Activated naive CD4-positive, alpha-beta T cell treated with anti-CD3 and anti-CD28 coated beads, Interleukin-2, amount 50 U/mL, for 24 hours (primary cell): ENCODE results near the gene ZFP62.
A peak's percentile ranks its signal among the peaks of the same experiment; 100 is the strongest.
"Not testable (repeated sequence)": the region's sequence is repeated elsewhere in the genome, so short reads cannot be mapped to it uniquely, and the experiment has no call there.

Experiments used
- H3K27ac Mint-ChIP-seq: one replicate; pipeline ENCODE4 v1.8.0; 2021; ENCODE audit warnings: mild to moderate bottlenecking, mixed read lengths
- H3K27me3 Mint-ChIP-seq: one replicate; pipeline ENCODE4 v1.8.0; 2021; ENCODE audit warnings: mixed read lengths
- H3K36me3 Mint-ChIP-seq: one replicate; pipeline ENCODE4 v1.8.0; 2021; ENCODE audit warnings: mixed read lengths
- H3K4me1 Mint-ChIP-seq: one replicate; pipeline ENCODE4 v1.8.0; 2021; ENCODE audit warnings: mixed read lengths
- H3K4me3 Mint-ChIP-seq: one replicate; pipeline ENCODE4 v1.8.0; 2021; ENCODE audit warnings: mild to moderate bottlenecking, mixed read lengths
- H3K9me3 Mint-ChIP-seq: one replicate; pipeline ENCODE4 v1.8.0; 2021; ENCODE audit warnings: mixed read lengths

ZFP62 gene

DNA sequence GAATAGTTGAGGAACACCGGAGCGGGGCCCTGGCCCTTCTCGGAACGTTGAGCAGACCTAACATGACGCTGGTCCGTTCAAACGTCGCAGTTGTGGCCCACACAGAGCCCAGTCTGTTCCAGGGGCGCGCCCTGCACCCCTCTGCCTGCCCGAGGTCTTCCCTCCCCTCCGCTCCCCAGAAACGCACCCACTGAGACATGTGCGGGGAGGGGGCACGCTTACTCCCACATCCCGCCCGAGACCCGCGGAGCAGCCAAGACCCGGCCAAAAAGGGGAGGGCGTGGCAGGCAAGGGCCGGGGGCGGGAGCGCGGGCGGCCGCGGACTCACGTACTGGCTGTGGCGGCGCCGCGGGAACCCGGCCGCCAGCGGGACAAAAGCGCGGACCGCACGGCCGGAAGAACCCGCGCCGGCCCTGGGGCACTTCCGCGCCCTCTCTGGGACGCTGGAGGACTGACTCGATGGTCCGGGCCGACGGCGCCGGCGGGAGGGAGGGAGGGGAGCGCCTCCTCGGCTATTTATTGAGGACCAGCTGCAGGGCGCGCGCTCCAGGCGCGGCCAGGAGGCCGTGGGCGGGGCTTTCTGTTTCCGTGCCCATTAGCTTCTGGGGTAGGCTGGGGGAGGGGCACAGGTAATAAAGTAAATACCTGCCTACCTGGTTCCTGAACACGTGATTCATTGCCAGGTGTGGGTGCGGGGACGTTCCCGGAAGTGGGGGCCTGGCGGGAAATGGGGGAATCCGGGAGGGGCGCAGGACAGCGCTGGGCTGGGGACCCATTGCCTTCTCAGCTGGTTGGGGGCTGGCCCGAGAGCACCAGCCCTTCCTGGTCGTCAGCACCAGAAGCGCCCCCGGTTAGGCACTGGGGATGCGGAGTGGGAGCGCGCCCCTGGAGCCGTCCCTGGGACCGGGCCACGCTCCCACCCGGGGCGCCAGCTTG lies at the start of gene ZFP62:
ZFP62 (minus strand) TSS at position 390 of the 936 bp plus-strand sequence; CDS start at position 333, 57 bp downstream.
- Mint-ChIP-seq H3K4me1 (peaks cover 21% of the 10 kb centered on the region), H3K27me3 (no peaks in the 10 kb centered on the region), H3K4me3 (peak within 1 kb of the TSS; percentile 92), H3K36me3 (peaks cover 5% of the 10 kb centered on the region), H3K27ac (peak within 1 kb of the TSS; percentile 91), H3K9me3 (no peaks in the 10 kb centered on the region)

DNA sequence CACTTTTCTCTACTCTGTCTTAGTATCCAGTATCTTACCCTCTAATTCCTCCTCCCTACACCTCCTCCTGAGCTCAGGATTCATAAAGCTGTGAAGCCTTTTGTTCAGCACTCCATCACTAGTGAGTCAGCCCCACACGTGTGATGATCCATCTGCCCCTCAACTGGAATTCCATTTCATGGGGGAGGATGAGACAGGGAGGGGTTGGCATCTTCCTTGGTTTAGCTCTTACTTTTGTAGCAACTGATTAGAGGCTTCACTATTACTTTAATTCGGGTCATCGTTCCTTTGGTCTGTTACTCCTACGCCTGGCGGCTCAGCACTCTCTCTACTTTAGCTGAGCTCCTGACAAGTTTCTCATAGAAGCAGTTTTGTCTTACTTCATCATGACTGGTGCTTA lies 49.7 kb upstream of the ZFP62 start:
- Mint-ChIP-seq H3K4me1 (no peaks in the 10 kb centered on the region), H3K9me3 (no peaks in the 10 kb centered on the region), H3K27ac (no peak overlapping the region), H3K4me3 (no peak overlapping the region), H3K27me3 (peaks cover 19% of the 10 kb centered on the region), H3K36me3 (peaks cover 2% of the 10 kb centered on the region)

DNA sequence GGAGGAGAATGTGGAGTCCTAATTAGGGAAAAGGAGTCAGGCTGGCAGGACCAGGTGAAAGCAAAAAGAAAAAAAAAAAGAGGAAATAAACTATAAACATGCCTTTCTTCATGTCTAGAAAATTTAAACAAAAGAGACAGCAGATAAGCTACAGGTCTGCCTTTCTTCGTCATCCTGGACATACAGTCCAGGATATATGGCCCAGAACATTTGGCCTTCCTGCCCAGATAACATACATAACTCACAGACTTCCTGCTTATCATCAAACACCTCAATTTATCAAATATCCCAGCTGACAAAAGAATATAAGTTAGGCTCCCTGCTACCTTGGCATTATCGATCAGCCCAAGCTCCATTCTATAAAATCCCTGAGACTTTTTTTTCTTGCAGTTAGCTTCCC lies 49.1 kb upstream of the ZFP62 start:
- H3K27me3 Mint-ChIP-seq = peaks cover 20% of the 10 kb centered on the region
- H3K4me1 Mint-ChIP-seq = no peaks in the 10 kb centered on the region
- no peaks in the 10 kb centered on the region for H3K9me3 Mint-ChIP-seq
- no peak overlapping the region for H3K27ac Mint-ChIP-seq
- H3K36me3 Mint-ChIP-seq = peaks cover 2% of the 10 kb centered on the region
- no peak overlapping the region for H3K4me3 Mint-ChIP-seq

DNA sequence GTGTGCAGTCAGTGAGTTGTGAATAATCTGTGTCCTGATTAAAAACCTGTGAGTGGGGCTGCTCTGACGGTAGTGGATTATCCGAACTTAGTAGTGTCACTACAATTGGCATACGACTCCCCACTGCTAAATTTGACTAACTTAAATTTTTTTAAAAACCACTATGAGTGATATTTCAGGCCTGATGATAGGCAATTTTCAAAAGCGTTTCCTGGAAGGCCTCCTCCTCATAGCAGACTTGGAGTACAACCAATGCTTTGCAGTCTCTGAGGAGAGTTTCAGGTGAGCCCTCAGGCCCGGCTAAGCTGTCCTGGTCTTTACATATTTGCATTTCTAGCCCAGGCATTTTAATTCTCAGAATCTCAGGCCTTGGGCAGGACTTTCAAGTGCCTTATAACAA lies 48.7 kb upstream of the ZFP62 start:
- no peak overlapping the region for H3K4me3 Mint-ChIP-seq
- peaks cover 20% of the 10 kb centered on the region for H3K27me3 Mint-ChIP-seq
- no peaks in the 10 kb centered on the region for H3K9me3 Mint-ChIP-seq
- no peak overlapping the region for H3K27ac Mint-ChIP-seq
- H3K36me3 Mint-ChIP-seq = peaks cover 2% of the 10 kb centered on the region
- no peaks in the 10 kb centered on the region for H3K4me1 Mint-ChIP-seq

DNA sequence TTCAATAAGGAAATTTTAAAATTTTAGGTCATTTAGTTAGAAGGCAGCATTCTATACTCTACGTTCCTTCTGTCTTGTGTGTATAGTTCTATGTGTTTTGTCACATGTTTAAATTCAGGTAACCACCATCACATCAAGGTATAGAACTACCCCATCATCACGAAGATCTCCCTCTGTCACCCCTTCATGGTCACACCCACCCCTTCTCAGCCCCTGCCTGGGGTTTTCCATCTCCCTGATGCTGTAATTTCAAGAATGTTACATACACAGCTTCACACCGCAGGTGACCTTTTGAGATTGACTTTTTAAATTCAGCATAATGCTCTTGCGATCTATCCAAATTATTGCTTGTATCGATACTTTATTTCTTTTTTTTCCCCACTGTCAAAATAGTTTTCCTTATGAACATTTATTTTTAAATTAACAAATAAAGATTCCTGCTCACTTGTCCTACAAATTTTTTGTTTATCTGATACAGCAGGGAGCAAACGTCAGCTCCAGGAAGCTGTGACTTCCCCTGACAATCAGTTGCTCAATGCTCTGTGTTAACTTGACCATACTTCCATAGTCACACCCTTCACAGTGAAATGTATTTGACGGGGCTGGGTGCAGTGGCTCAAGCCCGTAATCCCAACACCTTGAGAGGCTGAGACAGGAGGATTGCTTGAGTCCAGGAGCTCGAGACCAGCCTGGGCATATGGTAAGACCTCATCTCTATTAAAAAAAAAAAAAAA lies 48.1 kb upstream of the ZFP62 start:
- Mint-ChIP-seq H3K36me3 (peaks cover 2% of the 10 kb centered on the region), H3K27ac (no peak overlapping the region), H3K9me3 (no peaks in the 10 kb centered on the region), H3K4me1 (no peaks in the 10 kb centered on the region), H3K27me3 (peaks cover 20% of the 10 kb centered on the region), H3K4me3 (no peak overlapping the region)

DNA sequence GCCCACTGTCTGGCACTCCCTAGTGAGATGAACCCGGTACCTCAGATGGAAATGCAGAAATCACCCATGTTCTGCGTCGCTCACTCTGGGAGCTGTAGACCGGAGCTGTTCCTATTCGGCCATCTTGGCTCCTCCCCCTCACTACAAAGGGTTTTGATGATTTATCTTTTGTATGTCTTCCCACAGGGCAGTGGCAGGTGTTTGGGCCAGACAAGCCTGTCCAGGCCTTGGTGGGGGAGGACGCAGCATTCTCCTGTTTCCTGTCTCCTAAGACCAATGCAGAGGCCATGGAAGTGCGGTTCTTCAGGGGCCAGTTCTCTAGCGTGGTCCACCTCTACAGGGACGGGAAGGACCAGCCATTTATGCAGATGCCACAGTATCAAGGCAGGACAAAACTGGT lies 47.3 kb upstream of the ZFP62 start:
- H3K4me3 Mint-ChIP-seq = no peak overlapping the region
- no peaks in the 10 kb centered on the region for H3K4me1 Mint-ChIP-seq
- H3K9me3 Mint-ChIP-seq = no peaks in the 10 kb centered on the region
- no peak overlapping the region for H3K27ac Mint-ChIP-seq
- peaks cover 2% of the 10 kb centered on the region for H3K36me3 Mint-ChIP-seq
- peaks cover 20% of the 10 kb centered on the region for H3K27me3 Mint-ChIP-seq

DNA sequence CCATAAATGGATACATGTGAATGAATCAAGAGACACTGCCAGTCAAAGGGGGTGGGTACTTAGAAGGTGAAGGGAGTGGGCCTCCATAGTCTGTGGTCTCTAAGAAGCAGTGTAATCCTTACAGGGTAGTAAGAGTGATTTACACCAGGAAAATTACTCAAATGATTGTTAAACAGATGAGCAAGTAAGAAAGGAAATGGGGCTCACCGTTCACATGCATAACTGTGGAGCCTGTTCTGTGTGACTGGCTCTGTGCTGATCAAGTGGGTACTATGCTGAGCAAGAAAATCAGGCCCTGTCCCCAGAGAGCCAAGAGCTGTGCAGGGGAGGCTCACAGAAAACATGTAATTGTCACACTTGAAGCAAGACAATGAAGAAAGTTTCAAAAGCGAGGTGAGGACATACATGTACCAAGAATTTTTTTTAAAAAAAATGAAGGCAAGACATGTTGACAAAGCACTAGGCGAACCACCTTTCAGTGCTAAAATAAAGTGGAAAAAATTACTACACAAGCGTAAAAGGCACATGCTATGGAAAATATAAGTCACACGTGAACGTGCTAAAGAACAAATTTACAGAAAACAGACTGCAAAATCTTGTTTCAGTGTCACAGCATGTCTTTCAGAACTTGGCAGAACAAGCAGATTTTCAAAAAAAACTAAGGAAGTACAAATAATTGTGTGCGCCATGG lies 40.4 kb upstream of the ZFP62 start:
- no peak overlapping the region for H3K4me3 Mint-ChIP-seq
- H3K27ac Mint-ChIP-seq = no peak overlapping the region
- H3K27me3 Mint-ChIP-seq = peaks cover 2% of the 10 kb centered on the region
- H3K9me3 Mint-ChIP-seq = no peaks in the 10 kb centered on the region
- no peaks in the 10 kb centered on the region for H3K4me1 Mint-ChIP-seq
- H3K36me3 Mint-ChIP-seq = no peaks in the 10 kb centered on the region

DNA sequence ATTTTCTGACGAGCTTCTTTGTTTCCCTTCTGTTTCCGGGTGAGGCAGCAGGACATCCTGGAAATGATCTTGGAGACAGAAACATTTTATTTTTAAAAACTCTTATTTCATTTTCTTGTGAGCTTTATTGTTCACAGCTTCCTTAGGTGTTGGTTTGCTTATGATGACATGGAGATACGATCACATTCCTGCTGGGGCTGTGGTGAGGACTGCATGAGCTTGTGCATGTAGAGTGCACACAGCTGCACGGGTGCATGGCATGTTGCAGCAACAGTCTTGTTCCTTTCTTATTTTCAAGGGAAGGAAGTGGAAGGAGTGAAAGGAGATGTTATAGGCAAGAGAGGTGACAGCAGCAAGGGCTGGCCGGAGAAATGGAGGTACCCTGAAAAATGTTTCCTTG lies 39.1 kb upstream of the ZFP62 start:
- H3K27ac Mint-ChIP-seq = no peak overlapping the region
- no peaks in the 10 kb centered on the region for H3K9me3 Mint-ChIP-seq
- no peaks in the 10 kb centered on the region for H3K27me3 Mint-ChIP-seq
- H3K4me1 Mint-ChIP-seq = no peaks in the 10 kb centered on the region
- H3K36me3 Mint-ChIP-seq = no peaks in the 10 kb centered on the region
- H3K4me3 Mint-ChIP-seq = no peak overlapping the region

DNA sequence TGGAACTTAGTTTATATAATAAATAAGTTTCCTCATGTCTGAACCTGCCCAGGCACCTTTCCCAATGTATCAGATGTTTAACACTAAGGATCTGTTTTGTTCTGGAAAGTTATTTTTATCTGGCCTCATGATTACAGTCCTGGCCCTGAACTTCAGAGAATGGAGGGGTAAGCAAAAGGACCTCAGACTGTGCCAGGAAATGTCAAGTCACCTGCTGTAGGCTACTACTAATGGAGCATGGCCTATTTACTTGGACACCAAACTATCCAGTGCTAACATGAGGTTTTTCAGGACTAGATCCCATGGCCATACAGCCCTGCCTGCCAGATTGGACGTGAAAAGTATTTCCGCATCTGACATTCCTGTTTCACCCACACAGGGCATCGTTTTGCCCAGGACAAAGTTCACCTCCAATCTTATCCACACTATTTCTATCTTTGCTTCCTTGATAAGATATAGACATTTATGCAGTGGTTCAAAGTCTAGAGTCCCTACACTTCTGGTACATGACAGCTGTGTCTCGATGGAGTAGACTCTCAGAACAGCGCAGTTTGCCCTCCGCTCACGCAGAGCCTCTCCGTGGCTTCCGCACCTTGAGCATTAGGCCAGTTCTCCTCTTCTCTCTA lies 37.7 kb upstream of the ZFP62 start, which contains the start of gene BTNL8:
BTNL8 (plus strand) TSS at position 539 of the 626 bp plus-strand sequence. CDS start 152 bp downstream, outside the sequence.
- Mint-ChIP-seq H3K4me1 (no peaks in the 10 kb centered on the region), H3K27me3 (no peaks in the 10 kb centered on the region), H3K27ac (no peak within 1 kb of the TSS), H3K9me3 (no peaks in the 10 kb centered on the region), H3K36me3 (no peaks in the 10 kb centered on the region), H3K4me3 (no peak within 1 kb of the TSS)

DNA sequence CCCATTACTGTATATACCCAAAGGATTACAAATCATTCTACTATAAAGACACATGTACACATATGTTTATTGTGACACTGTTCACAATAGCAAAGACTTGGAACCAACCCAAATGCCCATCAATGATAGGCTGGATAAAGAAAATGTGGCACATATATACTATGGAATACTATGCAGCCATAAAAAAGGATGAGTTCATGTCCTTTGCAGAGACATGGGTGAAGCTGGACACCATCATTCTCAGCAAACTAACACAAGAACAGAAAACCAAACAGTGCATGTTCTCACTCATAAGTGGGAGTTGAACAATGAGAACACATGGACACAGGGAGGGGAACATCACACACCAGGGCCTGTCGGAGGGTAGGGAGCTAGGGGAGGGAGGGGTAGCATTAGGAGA lies 34.3 kb upstream of the ZFP62 start:
- not testable (repeated sequence) for H3K9me3 Mint-ChIP-seq, H3K4me3 Mint-ChIP-seq, H3K27ac Mint-ChIP-seq, H3K36me3 Mint-ChIP-seq, H3K4me1 Mint-ChIP-seq
- peaks cover 16% of the 10 kb centered on the region for H3K27me3 Mint-ChIP-seq

DNA sequence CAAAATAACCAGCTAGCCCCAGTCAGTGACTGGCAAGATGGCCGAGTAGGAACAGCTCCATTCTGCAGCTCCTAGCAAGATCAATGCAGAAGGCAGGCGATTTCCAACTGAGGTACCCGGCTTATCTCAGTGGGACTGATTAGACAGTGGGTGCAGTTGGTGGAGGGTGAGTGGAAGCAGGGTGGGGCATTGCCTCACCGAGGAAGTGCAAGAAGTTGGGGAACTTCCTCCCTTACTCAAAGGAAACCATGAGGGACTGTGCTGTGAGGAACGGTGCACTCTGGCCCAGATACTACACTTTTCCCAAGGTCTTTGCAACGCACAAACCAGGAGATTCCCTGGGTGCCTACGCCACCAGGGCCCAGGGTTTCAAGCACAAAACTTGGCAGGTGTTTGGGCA lies 28.3 kb upstream of the ZFP62 start:
- H3K4me1 Mint-ChIP-seq = no peaks in the 10 kb centered on the region
- H3K27ac Mint-ChIP-seq = no peak overlapping the region
- no peak overlapping the region for H3K4me3 Mint-ChIP-seq
- no peaks in the 10 kb centered on the region for H3K9me3 Mint-ChIP-seq
- H3K36me3 Mint-ChIP-seq = no peaks in the 10 kb centered on the region
- H3K27me3 Mint-ChIP-seq = peaks cover 23% of the 10 kb centered on the region

DNA sequence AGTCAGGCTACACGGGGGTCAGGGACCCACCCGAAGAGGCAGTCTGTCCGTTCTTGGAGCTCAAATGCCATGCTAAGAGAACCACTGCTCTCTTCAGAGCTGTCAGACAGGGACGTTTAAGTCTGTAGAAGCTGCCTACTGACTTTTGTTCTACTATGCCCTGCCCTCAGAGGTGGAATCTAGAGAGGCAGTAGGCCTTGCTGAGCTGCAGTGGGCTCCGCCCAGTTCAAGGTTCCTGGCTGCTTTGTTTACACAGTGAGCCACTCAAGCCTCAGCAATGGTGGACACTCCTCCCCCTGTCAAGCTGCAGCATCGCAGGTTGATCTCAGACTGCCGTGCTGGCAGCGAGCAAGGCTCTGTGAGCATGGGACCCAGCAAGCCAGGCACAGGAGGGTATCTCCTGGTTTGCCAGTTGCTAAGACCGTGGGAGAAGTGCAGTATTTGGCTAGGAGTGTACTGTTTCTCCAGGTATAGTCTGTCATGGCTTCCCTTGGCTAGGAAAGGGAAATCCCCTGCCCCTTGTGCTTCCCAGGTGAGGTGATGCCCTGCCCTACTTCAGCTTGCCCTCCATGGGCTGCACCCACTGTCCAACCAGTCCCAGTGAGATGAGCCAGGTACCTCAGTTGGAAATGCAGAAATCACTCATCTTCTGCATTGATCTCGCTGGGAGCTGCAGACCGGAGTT lies 24.9 kb upstream of the ZFP62 start:
- not testable (repeated sequence) for H3K4me1 Mint-ChIP-seq, H3K36me3 Mint-ChIP-seq, H3K9me3 Mint-ChIP-seq, H3K27ac Mint-ChIP-seq, H3K4me3 Mint-ChIP-seq
- peaks cover 25% of the 10 kb centered on the region for H3K27me3 Mint-ChIP-seq

DNA sequence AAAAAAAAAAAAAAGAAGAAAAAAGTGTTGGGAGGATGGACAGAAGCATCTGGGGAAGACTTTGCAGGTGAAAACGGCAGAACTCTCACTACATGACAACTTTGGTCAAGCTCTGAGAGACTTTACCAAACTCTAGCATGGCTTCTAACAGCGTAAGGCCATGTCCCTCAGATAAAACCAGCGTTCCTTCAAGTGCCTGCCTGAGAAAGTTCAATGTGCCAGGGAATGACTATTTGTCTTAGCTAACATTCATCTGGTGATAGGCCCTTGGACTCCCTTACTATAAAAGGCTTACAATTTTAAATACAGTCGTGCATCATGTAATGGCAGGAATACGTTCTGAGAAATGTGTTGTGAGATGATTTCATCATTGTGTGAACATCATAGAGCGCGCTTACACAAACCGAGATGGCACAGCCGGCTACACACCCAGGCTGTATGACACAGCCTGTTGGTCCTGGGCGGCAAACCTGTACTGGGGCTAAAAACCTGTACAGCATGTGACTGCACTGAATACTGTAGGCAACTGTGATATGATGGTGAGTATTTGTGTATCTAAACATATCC lies 14.9 kb upstream of the ZFP62 start:
- Mint-ChIP-seq H3K27ac (no peak overlapping the region), H3K9me3 (no peaks in the 10 kb centered on the region), H3K4me3 (no peak overlapping the region), H3K4me1 (no peaks in the 10 kb centered on the region), H3K36me3 (no peaks in the 10 kb centered on the region), H3K27me3 (no peaks in the 10 kb centered on the region)

DNA sequence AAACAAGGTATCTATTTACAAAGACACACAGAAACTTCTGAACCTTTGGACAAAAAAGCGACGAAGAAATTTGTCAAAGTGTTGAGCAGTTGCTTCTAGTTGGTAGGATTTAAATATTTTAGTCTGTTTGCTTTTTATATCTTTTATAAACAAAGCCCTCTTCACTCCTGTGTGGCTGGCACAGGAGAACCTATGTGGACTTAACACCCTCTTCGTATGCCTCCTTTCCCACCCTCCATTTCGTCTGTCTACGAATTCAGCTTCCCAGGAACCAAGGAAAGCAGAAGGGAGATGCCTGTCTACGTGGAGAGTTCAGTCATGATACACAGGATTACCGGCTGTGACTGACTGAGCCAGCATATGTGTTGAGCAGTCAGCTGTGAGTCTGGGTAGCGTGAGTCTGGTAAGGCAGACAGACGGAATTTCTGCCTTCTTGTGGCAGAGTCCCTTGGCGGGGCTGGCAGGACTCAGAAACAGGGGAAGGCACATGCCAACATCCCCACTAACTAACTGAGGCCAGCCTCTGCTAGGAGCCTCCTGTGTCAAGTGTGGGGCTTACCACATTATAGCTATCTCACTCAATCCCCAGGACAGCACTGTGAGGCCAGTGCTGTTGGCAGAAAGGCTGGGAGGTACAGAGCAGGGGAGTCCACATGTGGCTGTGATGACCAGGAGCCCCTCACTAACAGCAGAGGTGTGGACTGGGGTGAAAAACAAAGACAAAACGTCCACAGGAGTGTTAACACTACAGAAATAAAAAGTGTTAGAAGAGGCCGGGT lies 13.9 kb upstream of the ZFP62 start:
- Mint-ChIP-seq H3K36me3 (no peaks in the 10 kb centered on the region), H3K27me3 (no peaks in the 10 kb centered on the region), H3K9me3 (no peaks in the 10 kb centered on the region), H3K4me1 (no peaks in the 10 kb centered on the region), H3K4me3 (no peak overlapping the region), H3K27ac (no peak overlapping the region)
